Body of pancreas (tissue), 4 donors: ENCODE results near the gene DDRGK1.

ENCODE experiments used
- CTCF ChIP-seq, 7 experiments: fragments of 450-650 bp in 4 of 7; fragments of 200-600 bp in 3 of 7; sonication (generic) in 3 of 7; IDR thresholded peaks; one replicate each; pipeline ENCODE4 v1.5.1; 2016 to 2019; ENCODE audit warnings: antibody characterized with exemption in 7 of 7
- POLR2A ChIP-seq, 3 donors: fragments of 450-650 bp; IDR thresholded peaks; one replicate each; pipeline ENCODE4 v1.6.1; 2016; ENCODE audit warnings: antibody characterized with exemption in 3 of 3, mild to moderate bottlenecking in 2 of 3

GRCh38 chr20:3237958-3238615, 33.6 kb upstream of the DDRGK1 start:
- TF ChIP-seq CTCF (IDR thresholded peaks at IDR 0.05), result no peak
- TF ChIP-seq POLR2A (IDR thresholded peaks at IDR 0.05), result no peak
